GM21390 (cell line): ENCODE measurements around the gene COX6B2.
"Not testable (repeated sequence)": the region's sequence is repeated elsewhere in the genome, so short reads cannot be mapped to it uniquely, and the experiment has no call there.

Experiments used
- ATAC-seq: cut with Tn5 transposase; IDR thresholded peaks from one replicate; pipeline ENCODE4 v1.9.1; 2021; ENCODE audit not compliant: unreplicated experiment

Gene COX6B2

DNA sequence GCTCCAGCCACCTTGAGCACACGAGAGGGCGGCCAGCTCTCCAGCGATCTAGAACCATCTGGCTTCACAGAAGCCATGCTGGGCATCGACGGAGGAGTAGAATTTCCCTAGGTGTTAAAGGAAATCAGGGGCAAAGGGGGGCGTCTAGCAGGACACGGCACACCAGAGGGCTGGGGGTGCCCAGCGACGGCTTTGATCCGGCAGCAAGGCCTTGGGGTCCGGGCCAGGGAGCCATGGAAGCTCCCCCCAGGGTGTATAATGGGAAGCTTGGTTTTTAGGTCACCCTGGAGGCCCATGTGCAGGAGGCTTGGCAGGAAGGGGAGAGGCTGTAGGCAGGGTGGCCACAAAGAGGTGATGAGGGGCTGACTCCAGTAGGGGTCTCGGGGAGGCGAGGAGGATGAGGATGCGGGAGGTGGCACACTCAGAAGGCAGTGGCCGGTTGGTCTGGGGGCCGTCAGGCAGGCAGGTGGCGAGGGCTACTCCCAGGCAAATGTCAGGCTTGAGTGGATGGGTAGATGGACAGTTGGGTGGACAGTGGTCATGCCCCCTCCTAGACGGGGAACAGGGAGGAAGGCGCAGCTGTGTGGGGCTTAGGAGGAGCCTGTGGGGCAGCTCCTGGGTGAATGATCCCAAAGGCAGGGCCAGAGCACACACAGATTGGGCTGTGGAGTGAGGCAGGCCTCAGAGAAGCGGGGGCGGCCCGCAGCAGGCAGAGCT is 9.3 kb downstream of the COX6B2 start:
- no peak for ATAC-seq

DNA sequence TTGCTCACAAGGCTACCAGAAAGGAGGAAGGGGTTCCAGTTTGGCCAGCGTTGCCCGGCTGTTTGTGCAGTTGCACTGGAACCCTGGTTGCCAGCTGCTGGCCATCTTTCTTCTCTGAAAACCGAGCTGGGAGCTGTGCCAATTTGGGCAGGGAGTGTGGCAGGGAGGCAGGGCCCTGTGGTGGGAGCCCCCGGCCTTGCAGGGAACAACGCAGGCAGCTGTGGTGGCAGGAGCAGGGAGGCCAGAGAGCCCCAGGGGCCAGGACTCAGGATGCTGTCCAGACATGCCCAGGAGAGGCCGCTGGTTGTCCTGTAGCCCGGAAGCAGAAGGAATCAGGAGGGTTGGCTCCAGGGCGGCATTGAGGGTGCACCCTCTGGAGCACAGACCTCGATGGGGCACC is 10.1 kb downstream of the COX6B2 start:
- no peak for ATAC-seq

DNA sequence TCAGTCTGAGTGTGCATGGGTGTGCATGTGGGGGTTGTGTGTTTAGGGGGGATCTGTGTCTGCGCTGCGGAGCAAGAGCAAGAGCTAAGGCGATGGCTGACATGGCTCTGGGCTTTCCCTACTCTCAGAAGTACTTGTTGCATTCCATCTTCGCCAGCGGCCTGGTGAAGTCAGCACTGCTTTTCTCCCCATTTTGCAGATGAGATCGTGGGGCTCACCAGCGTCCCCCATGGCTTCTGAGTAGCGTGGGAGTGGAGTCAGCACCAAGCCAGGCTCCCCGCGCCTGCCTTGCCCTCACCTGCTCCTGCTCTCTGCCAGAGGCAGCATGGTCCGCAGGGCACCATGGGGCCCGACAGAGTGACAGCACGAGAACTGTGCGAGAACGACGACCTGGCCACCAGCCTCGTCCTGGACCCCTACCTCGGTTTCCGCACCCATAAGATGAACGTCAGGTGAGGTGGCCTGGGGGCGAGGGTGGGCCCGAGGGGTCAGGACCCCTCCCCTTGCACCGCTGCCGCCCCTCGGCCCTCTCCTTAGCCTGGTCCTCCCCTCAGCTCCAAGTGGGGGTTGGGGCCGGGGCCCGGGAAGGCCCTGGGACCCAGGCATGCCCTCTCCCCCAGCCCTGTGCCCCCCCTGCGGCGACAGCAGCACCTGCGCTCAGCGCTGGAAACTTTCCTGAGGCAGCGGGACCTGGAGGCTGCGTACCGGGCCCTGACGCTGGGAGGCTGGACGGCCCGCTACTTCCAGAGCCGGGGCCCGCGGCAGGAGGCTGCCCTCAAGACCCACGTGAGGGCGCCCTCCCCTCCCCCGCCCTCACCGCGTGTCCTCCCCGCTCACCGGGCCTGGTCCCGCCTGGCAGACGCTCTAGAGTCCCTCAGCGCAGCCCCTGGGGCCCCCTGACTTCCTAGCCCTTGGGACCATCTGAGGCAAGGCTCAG is 12.7 kb downstream of the COX6B2 start:
- ATAC-seq, result no peak

DNA sequence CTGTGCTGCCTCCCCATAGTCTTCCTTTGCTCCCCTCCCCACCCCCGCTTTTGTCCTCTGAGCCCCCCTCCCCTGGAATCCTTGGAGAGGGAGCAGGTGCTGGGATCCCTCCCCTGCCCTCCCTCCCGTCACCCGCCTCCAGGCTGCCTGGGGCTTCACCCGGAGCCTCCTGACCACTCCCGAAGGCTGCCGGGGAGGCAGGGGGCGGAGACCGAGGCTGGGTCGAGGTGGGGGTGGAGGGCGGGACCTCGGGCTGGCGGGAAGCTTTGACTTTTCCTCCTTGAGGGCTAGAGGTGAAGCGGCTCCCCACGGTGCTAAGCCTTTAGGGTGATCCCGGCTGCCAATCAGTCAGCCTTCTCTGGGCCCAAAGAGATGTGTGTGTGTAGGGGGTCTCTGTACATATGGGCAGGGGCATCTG is 13.3 kb downstream of the COX6B2 start:
- no peak for ATAC-seq

DNA sequence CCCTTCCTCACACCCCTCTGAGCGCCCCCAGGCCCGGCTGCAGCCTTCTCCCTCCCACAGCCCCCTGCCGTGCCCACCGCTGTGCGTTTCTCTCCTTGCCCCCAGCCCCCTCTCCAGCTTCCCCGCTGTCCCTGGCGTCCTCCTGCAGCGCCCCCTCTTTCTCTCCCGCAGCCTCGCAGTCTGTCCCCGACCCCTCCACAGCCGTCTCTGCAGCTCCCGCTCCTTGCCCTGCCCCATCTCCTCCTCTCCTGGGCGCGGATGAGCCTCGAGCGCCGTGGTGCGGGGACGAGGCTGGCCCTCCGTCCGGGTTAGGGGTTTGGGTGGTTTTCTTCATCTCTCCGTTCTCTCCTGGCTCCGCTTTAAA is 13.8 kb downstream of the COX6B2 start:
- ATAC-seq, result no peak

DNA sequence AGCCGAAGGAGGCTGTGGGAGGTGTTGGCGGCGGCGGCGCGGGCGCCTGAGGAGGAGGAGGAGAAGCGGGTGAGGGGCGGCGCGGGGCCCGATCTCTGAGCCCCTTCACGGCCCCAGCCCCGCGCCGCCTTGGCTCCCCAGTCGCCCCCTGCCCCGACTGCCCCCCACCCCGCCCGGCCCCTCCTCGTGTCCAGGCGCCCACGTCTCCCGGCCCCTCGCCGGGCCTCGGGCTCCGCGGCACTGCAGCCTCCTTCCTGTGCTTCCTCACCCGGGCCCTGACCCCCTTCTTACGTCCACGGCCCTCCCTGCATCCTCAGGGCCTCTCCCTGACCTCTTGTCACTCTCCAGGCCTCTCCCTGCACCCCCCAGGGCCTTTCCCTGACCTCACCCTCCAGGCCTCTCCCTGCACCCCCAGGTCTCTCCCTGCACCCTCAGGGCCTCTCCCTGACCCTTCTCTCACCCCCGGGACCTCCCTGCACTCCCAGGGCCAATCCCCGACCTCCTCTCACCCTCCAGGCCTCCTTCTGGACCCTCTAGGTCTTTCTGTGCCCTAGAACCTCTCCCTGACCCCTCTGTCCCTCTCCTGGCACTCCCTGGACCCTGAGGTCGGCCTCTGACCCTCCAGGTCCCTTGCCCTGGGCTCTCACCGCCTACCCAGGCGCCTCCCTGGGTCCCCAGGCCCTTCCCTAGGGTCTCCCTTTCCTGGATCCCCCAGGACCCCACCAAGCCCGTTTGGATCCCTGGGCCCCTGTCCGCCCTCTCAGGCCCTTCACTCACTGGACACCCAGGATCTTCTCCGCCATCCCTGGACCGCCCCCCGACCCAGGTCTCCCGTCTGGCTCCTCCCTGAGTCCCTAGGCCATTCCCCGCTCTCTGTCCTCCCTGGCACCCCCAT is 14.4 kb downstream of the COX6B2 start:
- no peak for ATAC-seq

DNA sequence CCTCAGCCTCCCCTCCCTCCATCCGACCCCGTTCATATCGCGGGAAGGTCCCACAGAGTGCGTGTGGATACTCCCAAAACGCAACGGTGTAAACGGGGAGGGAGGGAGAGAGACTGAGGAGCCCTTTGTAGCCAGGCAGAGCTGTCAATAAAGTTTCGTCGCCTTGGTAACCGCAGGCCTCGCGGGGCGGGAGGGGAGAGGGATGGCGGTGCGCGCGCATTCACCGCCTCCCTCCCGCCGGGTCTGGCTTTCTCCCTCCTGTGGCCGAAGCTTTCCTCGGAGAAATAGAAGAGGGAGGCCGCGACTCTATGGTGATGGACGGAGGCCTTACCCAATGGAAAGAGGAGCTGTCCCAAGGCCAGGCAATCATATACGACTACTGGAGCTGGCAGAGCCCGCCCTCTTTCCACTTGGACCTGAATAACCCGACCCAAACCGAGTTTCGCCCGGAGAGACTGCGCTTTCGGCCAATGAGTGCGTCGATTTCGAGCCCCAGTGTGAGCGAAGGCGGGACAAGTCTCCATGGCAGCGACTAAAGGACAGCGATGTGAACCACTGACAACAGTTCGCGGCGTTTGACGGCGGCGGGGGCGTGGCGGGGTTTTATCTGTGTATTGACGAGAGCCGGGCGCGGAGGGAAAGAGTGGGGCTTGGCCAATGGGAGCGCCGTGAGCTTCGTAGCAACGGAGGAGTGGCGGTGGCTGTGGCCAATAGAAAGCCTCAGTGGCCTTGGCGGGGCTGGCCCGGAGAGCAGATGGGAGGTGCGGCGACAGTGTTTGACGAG is 15.2 kb downstream of the COX6B2 start, which contains the start of gene KMT5C:
Gene KMT5C, plus strand, starts transcription at position 772 of the 784 bp plus-strand sequence. CDS start 2,061 bp downstream, outside the sequence.
- peak; percentile 74 for ATAC-seq

DNA sequence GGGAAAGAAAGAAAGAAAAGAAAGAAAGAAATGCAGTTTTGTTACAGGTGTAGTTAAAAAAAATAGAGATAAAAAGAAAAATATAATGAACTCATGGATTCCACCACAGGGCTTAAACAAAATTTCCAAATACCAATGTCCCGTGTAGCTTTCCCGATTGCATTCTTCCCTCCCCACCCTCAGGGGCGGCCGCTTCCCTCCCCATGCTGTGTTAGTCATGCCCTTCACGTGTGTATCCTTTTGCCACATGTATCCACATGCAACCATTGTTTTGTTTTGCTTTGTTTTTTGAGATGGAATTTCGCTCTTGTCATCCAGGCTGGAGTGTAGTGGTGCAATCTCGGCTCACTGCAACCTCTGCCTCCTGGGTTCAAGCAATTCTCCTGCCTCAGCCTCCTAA is 18.4 kb downstream of the COX6B2 start:
- no peak for ATAC-seq

DNA sequence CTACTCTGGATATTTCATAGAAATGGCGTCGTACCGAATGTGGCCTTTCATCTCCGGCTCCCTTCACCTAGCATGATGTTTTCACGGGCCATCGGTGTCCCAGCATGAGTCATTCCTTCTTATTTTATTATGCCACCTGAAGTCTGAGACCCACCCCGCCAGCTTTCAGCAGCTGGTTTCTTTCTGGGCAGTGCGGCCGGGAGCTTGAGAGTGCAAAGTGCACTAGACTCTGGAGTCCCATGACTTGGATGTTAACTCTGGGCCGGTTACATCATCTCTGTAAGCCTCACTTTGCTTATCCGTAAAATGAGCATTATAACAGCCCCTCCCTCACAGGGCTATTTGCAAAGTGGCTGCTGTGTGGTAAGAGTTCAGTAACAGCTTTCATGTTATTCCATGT is 20.6 kb downstream of the COX6B2 start:
- ATAC-seq, result no peak

DNA sequence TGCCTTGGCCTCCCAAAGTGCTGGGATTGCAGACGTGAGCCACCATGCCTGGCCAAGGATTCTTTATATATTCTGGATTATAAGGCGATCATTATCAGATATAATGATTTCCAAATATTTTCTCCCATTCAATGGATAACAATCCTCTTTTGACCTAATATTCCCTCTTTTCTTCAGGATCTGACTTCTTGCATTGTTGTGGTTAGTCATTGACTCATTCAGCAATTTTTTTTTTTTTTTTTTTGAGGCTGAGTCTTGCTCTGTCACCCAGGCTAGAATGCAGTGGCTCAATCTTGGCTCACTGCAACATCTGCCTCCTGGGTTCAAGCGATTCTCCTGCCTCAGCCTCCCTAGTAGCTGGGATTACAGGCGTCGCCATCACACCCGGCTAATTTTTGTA is 24.7 kb downstream of the COX6B2 start:
- not testable (repeated sequence) for ATAC-seq

DNA sequence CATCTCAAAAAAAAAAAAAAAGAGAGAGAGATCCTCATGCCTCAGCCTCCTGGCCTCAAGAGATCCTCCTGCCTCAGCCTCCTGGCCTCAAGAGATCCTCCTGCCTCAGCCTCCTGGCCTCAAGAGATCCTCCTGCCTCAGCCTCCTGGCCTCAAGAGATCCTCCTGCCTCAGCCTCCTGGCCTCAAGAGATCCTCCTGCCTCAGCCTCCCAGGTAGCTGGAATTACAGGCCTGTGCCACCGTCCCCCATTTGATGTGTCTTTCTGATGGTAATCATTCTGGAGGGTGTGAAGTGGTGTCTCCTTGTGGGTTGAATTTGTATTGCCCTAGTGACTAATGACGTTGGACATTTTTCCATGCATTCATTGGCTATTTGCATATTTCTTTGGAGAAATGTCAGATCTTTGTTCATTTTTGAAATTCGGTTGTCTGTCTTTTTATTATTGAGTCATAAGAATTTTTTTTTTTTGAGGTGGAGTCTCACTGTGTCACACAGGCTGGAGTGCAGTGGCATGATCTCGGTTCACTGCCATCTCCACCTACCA is 25.7 kb downstream of the COX6B2 start:
- not testable (repeated sequence) for ATAC-seq

DNA sequence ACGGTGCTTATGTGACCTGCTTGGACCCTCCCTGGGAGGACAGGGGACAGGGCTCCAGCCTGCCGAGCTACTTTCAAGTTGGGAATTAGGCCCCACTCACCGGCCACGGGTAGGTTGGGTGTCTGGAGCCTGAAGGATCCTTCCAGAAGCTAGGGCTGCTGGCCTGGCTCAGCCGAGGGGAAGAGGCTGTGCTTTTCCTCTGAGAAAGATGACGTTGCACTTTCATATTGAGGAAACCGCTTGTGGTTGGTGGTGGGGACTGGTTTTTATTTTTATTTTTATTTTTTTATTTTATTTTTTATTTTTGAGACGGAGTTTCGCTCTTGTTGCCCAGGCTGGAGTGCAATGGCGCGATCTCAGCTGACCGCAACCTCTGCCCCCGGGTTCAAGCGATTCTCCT is 29.3 kb downstream of the COX6B2 start, which contains the start of gene TMEM150B:
Gene TMEM150B, minus strand, starts transcription at position 170 of the 400 bp plus-strand sequence. CDS start 4,305 bp downstream, outside the sequence.
- ATAC-seq, result no peak

DNA sequence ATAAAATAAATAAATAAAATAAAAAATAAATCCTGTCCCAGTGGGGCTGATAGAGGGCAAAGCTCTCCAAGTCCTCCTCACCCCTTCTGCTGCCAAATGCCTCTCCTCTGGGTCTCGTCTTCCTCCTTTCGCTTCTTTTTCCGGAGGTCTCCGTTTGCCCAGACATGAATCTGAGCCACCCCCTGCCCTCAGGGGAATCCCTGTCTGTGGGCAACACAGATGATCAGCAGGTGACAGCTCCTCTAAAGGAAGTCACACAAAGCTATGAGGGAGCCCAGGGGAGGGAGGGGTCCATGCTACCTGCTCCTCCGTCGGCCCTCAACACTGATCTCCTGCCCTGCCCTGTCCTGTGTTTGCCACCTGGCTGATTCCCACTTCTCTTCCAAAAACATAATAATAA is 29.9 kb downstream of the COX6B2 start:
- no peak for ATAC-seq

DNA sequence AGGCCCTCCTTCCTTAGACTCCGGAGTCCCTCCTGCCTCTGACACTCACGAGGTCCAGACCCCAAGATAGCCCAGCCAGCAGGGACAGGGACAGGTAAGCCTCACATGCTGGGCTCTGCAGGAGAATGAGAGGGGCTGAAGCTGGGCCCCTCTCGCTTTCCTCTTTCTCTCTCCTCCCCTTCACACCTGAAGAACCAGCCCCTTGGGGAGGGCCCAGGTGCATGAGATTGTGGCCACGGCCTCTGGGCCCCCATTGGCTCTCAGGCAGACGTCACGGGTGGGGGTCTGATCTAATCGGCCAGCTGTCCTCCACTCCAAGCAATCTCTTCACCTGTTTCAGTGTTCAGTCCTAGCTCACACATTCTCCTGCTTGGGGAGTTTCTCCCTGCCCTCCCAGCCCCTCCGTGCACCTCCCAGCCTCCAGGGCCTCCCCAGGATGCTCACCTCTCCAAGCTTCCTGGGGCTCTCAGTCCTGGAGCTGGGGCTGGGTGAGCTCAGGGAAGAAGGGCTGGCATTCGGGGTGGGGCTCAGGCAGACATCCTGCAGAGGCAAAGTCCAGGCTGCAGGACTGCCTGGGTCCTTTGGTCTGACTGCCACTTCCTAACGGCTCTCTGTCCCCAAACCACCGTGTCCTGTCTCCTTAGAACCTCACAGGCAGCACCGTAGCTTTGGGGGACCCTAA is 32.2 kb downstream of the COX6B2 start:
- ATAC-seq, result no peak

DNA sequence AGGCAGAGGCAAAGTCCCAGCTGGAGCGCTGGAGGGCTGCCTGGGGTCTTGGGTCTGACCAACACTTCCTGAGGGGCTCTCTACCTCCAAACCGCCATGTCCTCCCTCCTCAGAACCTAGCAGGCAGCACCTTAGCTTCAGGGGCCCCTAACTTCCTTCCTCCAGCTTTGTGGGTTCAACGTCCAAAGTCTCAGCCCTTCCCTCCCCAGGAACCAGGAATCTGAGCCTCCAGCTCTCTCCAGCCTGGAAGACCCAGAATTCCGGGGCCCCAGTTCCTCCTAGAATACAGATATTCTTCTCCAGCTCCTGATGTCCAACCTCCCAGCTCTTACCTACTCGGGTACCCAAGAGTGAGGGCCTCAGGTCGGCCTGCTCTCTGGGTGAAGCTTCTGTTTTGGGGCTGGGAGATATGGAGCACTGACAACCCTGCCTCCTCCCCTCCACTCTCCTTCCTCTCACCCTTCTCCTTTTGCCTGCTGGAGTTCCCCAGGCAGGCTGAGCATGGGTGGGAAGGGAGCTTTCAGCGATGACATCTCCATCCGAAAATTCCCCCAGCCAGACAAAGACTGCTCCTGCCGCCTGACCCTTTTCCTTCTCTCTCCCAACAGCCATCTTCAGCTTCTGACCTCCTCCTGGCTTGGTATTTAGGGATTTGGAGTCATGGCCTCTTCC is 32.9 kb downstream of the COX6B2 start:
- ATAC-seq, result no peak

DNA sequence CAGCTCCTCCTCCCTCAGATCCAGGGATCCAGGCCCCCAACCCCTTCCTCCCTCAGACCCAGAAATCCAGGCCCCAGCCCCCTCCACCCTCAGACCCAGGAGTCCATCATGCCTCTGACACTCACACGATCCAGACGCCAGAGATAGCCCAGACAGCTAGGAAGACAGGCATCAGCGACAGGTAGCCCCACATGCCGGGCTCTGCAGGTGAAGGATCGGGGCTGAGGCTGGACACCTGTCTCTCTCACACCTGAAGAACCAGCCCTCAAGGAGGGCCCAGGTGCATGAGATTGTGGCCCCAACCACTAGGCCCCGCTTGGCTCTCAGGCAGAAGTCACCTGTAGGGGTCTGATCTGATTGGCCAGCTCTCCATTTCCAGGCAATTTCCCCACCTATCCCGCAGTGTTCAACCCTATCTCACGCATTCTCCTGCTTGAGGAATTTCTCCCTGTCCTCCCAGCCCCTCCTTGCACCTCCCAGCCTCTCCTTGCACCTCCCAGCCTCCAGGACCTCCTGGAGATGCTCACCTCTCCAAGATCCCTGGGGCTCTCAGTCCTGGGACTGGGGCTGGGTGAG is 33.6 kb downstream of the COX6B2 start:
- no peak for ATAC-seq

DNA sequence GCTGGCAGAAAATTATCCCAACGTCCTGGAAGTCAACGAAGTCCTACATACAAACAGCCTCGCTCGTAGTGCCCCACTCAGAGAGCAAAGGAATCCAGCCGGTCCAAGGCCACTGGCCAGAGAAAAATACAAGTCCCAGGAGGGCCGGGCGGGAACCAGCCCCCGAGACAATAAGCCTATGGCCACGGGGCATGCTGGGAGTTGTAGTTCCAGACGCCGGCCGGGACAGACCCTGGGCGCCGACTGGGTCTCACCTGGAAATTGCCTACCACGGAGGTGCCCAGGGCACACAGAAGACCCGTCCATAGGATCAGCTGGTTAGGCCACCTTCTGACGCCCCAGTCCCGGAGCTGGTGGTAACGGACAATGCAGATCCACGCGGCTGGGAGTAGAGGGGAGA is 34.7 kb downstream of the COX6B2 start:
- ATAC-seq, result no peak

DNA sequence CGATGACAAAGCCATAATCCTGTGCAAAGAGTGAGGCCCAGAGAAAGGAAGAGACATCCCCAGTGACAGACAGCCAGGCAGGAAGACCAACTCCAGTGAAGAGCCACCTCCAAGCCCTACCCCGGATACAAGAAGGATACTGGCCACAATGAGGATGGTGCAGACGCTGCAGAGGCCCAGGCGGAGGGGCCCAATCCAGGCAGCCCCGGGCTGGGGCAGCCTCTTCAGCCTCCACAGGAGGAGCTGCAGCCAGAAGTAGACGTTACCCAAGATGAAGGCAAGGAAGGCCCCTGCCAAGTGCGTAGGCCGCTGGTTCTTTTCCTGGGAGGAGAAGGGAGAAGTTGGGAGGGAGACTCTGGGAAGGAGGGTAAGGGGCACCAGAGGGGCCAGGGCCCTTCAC is 37.9 kb downstream of the COX6B2 start:
- no peak for ATAC-seq
